K562 (cell line): ENCODE data around the gene OR52E4. TPM values are rescaled to one million over a fixed set of nuclear protein-coding genes. Genes with fewer than 3 reads are reported as not detected.

Experiments used
- ARNT ChIP-seq, 2 experiments: fragments of 450-650 bp; IDR thresholded peaks; 2 replicates each; pipeline ENCODE4 v1.6.1; 2016; ENCODE audit warnings: mild to moderate bottlenecking in 1 of 2
- CBX8 ChIP-seq: fragments of 200-600 bp; sonication (generic); IDR thresholded peaks from 2 replicates; pipeline ENCODE4 v1.6.1; 2012; ENCODE audit warnings: borderline replicate concordance, mixed run types, low read depth, mild to moderate bottlenecking, moderate library complexity, mixed read lengths, low read length, control low read depth, inconsistent platforms; ENCODE audit not compliant: poor library complexity, severe bottlenecking; ENCODE audit errors: extremely low read depth
- E2F5 ChIP-seq: sonication (generic); formaldehyde crosslinking; IDR thresholded peaks from 2 replicates; pipeline ENCODE4 v1.8.0; 2022; ENCODE audit warnings: mild to moderate bottlenecking, missing genetic modification reagents
- E4F1 ChIP-seq: fragments of 250-450 bp; sonication (Bioruptor Pico); IDR thresholded peaks from 2 replicates; pipeline ENCODE4 v1.5.0; 2021; ENCODE audit warnings: mild to moderate bottlenecking, borderline replicate concordance
- ELF1 ChIP-seq: fragments of 200-800 bp; sonication (Bioruptor generic); IDR thresholded peaks from 2 replicates; pipeline ENCODE4 v1.6.1; 2016; ENCODE audit warnings: missing genetic modification characterization, missing compliant biosample characterization
- HMGXB4 ChIP-seq: sonication (generic); formaldehyde crosslinking; IDR thresholded peaks from 2 replicates; pipeline ENCODE4 v1.8.1; 2023; ENCODE audit warnings: mild to moderate bottlenecking, missing genetic modification reagents
- MITF ChIP-seq: IDR thresholded peaks from 2 replicates; pipeline ENCODE4 v1.6.1; 2014; ENCODE audit warnings: antibody characterized with exemption
- ZNF146 ChIP-seq: IDR thresholded peaks from one replicate; pipeline ENCODE4 v1.6.1; 2018; ENCODE audit warnings: missing compliant biosample characterization; ENCODE audit not compliant: unreplicated experiment
- ZNF184 ChIP-seq: sonication (generic); formaldehyde crosslinking; IDR thresholded peaks from 2 replicates; pipeline ENCODE4 v1.5.0; 2020; ENCODE audit warnings: missing genetic modification reagents
- ZSCAN29 ChIP-seq: fragments of 450-650 bp; IDR thresholded peaks from 2 replicates; pipeline ENCODE4 v1.6.1; 2017
- polyA plus RNA-seq, 8 experiments: library from polyadenylated mRNA; depleted of rRNA in 4 of 8; stranded (reverse) in 5 of 8; unstranded in 3 of 8; fragments of >200 nt; fragmentation: Nextera tagmentation in 2 of 8; fragmentation: Illumina TruSeq in 1 of 8; extraction: Ambion mirVana in 2 of 8; extraction: Trizol in 1 of 8; gene quantifications; 2 replicates each; pipeline versions ENCODE4 v1.2.1 to v1.2.3, GENCODE V29; 2011 to 2014; ENCODE audit warnings: inconsistent platforms in 1 of 8, missing spikeins in 1 of 8
- total RNA-seq, 7 experiments: library from RNA; depleted of rRNA in 6 of 7; stranded (reverse); fragments of >200 nt in 6 of 7; fragmentation: Illumina TruSeq in 2 of 7; extraction: Trizol in 2 of 7; gene quantifications; 2 replicates each; pipeline versions ENCODE4 v1.2.1 to v1.2.3, GENCODE V29; 2011 to 2021; ENCODE audit warnings: low replicate concordance in 1 of 7

OR52E4 gene
- total and polyA plus RNA-seq, 9 of the 15 experiments (the other 6 are each of a cell fraction or from before 2014, with no cell fraction given) = not detected

- no peak for TF ChIP-seq E4F1
- no peak for TF ChIP-seq ARNT (IDR thresholded peaks at IDR 0.05)
- no peak for TF ChIP-seq ELF1 (tag)
- no peak for TF ChIP-seq E2F5 (CRISPR knock-in tag)
- no peak for TF ChIP-seq MITF
- TF ChIP-seq HMGXB4 (CRISPR knock-in tag) = no peak
- TF ChIP-seq ZSCAN29 = no peak
- TF ChIP-seq ZNF184 (CRISPR knock-in tag) = no peak
- no peak for TF ChIP-seq CBX8
- TF ChIP-seq ZNF146 (CRISPR knock-in tag) = no peak
Observed at GRCh38 chr11:5929571-5930368, 49.3 kb downstream of the OR52E4 start (continued).
